ENCODE data around the gene CYP4X1.

DNA sequence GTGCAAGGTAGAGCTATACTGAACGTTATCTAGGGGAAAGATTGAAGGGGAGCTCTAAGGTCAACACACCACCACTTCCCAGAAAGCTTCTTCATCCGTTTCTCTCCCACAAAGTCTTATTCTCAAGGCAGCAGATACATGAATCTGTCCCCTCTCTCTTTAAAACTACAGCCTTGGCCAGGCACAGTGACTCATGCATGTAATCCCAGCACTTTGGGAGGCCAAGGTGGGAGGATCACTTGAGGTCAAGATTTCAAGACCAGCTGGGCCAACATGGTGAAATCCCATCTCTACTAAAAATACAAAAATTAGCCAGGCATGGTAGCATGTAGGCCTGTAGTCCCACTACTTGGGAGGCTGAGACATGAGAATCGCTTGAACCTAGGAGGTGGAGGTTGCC, 8.1 kb downstream of the CYP4X1 start:
- TF ChIP-seq POLR2A (IDR thresholded peaks at IDR 0.05) (no peak), POLR2AphosphoS5 (IDR thresholded peaks at IDR 0.05; ENCODE audit: insufficient read depth in 1 of 2, low read depth in 1 of 2) (no peak)
- TF ChIP-seq, protein P1, sequence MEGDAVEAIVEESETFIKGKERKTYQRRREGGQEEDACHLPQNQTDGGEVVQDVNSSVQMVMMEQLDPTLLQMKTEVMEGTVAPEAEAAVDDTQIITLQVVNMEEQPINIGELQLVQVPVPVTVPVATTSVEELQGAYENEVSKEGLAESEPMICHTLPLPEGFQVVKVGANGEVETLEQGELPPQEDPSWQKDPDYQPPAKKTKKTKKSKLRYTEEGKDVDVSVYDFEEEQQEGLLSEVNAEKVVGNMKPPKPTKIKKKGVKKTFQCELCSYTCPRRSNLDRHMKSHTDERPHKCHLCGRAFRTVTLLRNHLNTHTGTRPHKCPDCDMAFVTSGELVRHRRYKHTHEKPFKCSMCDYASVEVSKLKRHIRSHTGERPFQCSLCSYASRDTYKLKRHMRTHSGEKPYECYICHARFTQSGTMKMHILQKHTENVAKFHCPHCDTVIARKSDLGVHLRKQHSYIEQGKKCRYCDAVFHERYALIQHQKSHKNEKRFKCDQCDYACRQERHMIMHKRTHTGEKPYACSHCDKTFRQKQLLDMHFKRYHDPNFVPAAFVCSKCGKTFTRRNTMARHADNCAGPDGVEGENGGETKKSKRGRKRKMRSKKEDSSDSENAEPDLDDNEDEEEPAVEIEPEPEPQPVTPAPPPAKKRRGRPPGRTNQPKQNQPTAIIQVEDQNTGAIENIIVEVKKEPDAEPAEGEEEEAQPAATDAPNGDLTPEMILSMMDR (IDR thresholded peaks at IDR 0.05): no peak
